ENCODE measurements around the gene RINT1. TPM values are rescaled to one million over a fixed set of nuclear protein-coding genes. Genes with fewer than 3 reads are reported as not detected.
"Not testable (repeated sequence)": the region's sequence is repeated elsewhere in the genome, so short reads cannot be mapped to it uniquely, and the experiment has no call there.

The RINT1 gene
- total RNA-seq, 3 donors from 2014 or later: 31.3 to 34.1 (median 31.5) TPM

DNA sequence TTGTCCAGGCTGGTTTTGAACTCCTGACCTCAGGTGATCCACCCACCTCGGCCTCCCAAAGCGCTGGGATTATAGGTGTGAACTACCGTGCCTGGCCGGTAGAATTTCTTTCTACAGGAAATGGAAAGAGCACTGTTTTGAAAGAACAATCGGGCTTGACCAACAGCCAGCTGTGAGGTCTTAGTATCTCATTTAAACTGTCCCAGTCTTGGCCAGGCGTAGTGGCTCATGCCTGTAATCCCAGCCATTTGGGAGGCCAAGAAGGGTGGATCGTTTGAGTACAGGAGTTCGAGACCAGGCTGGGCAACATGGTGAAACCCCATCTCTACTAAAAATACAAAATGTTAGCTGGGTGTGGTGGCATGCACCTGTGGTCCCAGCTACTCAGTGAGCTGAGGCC is 67.1 kb downstream of the RINT1 start:
- not testable (repeated sequence) for H3K36me3 Mint-ChIP-seq (ENCODE audit: insufficient read depth); H3K9me3 Mint-ChIP-seq

DNA sequence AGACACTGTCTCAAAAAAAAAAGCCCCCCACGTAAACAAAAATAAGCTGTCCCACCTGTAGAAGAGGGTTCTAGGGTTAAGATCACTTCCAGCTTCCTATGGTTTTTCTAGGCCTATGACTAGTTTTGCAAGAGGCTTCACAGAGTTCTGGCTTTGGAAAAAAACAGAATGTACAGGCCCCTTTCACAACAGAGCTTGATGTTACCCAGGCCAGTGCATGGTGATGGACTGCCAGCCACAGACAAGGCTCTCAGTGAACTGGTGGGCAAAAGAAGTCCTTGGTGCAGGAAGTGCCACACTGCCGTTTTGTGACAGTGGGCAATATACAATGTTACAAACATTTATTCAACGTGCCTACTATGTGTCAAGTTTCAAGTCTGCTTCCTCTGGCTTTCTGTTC is 67.5 kb downstream of the RINT1 start:
- DNase-seq (no peak), ATAC-seq (no peak)
- Mint-ChIP-seq H3K4me3 (no peak overlapping the region), H3K36me3 (ENCODE audit: insufficient read depth) (no peaks in the 10 kb centered on the region), H3K27me3 (ENCODE audit: low read depth) (peaks cover 4% of the 10 kb centered on the region), H3K9me3 (no peaks in the 10 kb centered on the region), H3K4me1 (ENCODE audit: low read depth) (no peaks in the 10 kb centered on the region)

More for the DNA sequence above, 67.1 kb downstream of the RINT1 start:
- not testable (repeated sequence) for DNase-seq; ATAC-seq; H3K4me1 Mint-ChIP-seq (ENCODE audit: low read depth); H3K27me3 Mint-ChIP-seq (ENCODE audit: low read depth); H3K4me3 Mint-ChIP-seq

DNA sequence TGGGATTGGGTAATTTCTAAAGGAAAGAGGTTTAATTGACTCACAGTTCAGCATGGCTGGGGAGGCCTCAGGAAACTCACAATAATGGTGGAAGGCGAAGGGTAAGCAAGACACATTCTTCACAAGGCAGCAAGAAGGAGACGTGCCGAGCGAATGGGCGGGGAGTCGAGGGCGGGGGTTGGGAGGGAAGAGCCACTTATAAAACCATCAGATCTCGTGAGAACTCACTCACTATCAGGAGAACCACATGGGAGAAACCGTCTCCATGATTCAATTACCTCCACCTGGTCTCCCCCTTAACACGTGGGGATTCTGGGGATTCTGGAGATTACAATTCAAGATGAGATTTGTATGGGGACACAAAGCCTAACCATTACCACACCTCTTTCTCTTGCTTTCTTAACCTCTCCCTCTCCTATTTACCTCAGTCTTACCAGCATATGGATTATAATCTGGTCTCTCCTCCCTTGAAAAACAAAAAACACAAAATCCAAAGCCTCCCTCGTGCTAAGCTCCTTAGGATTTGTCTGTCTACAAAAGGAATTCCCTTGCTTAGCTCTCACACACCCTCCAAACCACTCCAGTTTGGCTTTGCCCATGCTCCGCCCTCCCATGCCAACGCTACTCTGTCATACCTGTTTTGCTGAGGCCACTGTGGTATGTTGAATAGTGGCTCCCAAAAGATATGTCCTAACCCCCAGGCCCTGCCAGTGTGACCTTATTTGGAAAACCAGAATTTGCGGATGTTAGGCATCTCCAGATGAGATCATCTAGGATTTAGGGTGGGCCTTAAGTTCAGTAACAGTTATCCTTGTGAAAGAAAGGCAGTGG is 68.9 kb downstream of the RINT1 start:
- Mint-ChIP-seq H3K9me3 (no peaks in the 10 kb centered on the region), H3K4me3 (no peak overlapping the region), H3K36me3 (ENCODE audit: insufficient read depth) (no peaks in the 10 kb centered on the region), H3K27me3 (ENCODE audit: low read depth) (peaks cover 4% of the 10 kb centered on the region), H3K4me1 (ENCODE audit: low read depth) (no peaks in the 10 kb centered on the region)
- DNase-seq (no peak), ATAC-seq (no peak)

DNA sequence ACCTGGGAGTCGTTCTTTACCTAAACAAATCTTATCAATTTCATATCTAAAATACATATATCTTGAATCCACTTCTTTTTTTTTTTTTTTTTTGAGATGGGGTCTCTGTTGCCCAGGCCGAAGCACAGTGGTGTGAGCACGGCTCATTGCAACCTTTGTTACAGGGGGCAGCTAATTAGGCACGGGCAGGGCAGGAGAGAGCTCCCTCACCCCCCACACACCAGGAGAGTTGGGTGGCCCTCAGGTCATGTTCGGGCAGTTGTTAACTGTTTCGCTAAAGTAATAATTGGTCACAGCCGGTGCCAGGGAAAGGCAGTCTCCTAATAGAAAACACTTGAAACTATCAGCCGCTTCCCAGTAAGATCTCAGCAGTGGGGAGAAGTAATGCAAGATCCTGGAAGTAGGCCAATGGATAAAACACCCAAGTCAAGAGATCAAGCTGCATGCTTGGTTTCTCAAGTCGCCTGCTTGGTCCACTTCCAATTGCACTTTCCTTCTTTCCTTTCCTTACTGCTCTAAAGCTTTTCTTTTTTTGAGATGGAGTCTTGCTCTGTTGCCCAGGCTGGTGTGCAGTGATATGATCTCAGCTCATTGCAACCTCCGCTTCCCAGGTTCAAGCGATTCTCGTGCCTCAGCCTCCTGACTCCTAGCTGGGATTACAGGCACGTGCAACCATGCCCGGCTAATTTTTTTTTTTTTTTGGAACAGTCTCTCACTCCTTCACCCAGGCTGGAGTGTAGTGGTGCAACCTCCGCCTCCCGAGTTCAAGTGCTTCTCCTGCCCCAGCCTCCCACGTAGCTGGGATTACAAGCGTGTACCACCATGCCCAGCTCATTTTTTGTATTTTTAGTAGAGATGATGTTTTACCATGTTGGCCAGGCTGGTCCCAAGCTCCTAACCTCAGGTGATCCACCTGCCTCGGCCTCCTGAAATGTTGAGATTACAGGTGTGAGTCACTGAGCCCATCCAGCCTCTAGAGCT is 70.6 kb downstream of the RINT1 start:
- no peak for ATAC-seq
- no peak overlapping the region for H3K4me3 Mint-ChIP-seq
- DNase-seq: no peak
- H3K9me3 Mint-ChIP-seq: no peaks in the 10 kb centered on the region
- no peaks in the 10 kb centered on the region for H3K4me1 Mint-ChIP-seq (ENCODE audit: low read depth)
- H3K36me3 Mint-ChIP-seq (ENCODE audit: insufficient read depth): peaks cover 5% of the 10 kb centered on the region
- H3K27me3 Mint-ChIP-seq (ENCODE audit: low read depth): peaks cover 4% of the 10 kb centered on the region

DNA sequence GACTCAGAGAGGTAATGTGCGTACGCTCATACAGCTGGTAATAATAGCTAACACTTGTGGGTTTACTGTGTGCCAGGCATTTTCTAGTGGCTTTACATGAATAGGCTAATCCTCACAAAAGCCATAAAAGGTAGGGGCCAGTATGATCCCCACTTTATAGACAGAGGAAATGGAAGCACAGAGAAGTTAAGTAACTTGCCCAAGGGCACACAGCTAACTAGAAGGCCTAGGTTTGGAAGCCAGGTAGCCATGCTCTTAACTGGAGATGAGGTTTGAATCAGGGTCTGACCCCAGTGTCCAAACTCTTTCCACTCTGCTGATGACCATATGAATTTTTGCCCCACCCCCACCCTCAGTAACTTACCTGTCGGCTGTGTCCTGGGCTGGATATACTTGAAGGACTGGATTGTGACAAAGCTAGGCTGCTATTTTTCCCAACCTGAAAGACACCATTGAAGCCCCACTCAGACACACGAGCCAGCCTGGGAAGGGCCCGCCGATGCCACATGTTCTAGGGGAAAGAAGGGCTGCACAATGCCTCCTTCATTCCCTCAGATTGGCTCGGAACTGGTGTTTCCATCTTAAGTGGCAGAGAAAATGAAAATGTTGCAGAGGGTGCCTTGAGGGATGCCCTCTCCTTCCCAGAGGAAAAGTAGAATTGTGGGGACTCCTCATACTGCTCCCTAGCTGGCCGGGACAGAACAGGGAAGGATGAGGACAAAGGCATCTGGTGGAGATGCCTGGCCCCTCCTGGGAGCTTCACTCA is 78.3 kb downstream of the RINT1 start:
- no peak overlapping the region for H3K4me3 Mint-ChIP-seq
- no peak for ATAC-seq

DNA sequence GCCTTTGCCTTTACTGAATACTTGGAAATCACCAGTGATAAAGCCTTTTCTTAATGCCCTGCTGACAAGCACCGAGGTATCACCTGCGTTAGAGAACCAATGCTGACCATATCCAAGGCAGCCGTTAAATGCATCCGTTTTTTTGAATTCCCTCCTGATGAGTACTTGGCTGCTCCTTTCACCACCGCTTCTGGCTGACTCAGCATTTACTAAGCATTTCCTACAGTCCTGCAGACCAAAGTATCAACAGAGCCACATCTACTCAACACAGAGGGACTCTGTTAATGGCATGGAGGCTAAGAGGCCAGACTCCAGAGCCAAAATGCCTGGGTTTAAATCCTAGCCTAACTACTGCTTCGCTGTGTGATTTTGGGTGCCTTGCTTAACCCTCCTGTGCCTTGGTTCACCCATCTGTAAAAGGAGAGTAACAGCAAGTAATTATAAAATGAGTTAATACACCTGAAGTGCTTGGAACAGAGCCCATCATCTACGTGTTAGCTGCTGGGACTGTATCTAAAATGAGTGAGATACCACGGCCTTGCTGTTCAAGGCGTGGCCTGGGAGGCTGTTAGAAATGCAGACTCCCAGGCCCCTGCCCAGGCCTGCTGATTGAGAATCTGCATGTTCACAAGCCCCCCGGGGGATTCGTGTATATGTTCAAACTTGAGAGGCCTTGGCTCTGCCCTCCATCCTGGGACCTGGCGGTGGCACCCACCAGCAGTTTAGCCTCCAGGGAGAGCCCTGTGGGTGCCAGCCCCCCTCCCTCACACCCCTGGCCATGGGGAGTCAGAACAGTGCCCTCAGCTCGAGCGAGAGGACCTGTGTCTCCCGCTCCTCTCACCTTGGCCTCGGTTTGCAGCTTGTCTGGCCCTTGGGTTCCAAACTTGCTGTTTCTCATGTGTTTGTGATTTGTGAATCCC is 80.1 kb downstream of the RINT1 start:
- H3K9me3 Mint-ChIP-seq: no peaks in the 10 kb centered on the region
- ATAC-seq (no peak), DNase-seq (no peak)
- no peaks in the 10 kb centered on the region for H3K27me3 Mint-ChIP-seq (ENCODE audit: low read depth)
- no peak overlapping the region for H3K4me3 Mint-ChIP-seq
- no peaks in the 10 kb centered on the region for H3K4me1 Mint-ChIP-seq (ENCODE audit: low read depth)
- H3K36me3 Mint-ChIP-seq (ENCODE audit: insufficient read depth): peaks cover 19% of the 10 kb centered on the region

More for the DNA sequence above, 78.3 kb downstream of the RINT1 start:
- Mint-ChIP-seq H3K36me3 (ENCODE audit: insufficient read depth) (peaks cover 22% of the 10 kb centered on the region), H3K27me3 (ENCODE audit: low read depth) (no peaks in the 10 kb centered on the region), H3K9me3 (no peaks in the 10 kb centered on the region), H3K4me1 (ENCODE audit: low read depth) (no peaks in the 10 kb centered on the region)
- DNase-seq: no peak

DNA sequence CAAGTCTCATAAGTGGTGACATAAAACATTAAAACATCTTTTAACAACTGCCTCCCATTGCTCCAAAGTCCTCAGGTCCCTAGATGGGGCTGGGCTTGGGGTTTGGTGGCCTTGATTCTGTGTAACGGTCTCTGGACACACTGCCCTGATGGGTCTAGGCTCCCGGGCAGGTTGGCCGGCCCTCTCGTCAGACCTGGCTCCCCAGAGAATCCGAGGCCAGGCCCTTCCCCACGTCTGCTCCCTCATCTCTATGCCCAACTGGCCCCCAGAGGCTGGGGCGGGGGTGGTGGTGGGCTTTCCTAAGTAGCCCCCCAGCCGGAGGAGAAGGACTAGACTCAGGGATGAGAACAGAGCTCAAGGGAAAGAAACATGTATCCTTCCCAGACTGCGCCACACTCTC is 80.8 kb downstream of the RINT1 start:
- Mint-ChIP-seq H3K4me3 (no peak overlapping the region), H3K27me3 (ENCODE audit: low read depth) (no peaks in the 10 kb centered on the region), H3K9me3 (no peaks in the 10 kb centered on the region), H3K36me3 (ENCODE audit: insufficient read depth) (peaks cover 19% of the 10 kb centered on the region), H3K4me1 (ENCODE audit: low read depth) (no peaks in the 10 kb centered on the region)
- DNase-seq (no peak), ATAC-seq (no peak)

DNA sequence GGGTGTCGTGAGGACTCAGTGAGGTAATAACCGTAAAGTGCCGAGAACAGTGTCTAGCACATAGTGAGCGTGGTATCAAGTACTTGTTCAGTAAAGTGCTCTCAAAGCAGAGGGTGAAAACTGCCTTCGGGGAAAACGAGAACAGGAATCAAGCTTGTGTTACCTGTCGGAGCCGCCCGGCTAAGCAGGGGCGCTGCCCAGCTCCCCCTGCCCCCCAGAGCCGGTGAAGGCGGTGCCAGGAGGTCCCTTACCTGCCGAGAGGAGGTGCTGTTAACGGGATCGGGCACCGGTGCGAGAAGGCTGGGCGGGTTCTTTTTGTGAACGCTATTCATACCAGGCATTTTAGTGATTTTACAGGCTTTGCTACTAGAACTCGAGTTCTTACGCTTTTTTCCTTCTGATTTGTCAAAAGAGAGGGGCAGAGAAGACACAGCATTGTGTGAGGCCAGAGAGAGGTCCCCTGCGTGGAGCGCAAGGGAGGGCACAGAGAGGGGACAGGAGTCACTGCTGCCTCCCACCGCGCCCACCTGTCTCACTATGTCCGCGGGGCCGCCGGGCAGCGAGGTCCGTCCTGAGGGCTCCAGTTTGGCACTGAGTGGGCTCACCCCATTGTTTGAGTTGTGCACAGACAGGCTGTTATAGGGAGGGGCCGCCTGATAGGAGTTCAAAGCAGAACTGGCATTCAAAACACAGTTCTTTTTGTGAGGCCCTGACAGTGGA is 81.8 kb downstream of the RINT1 start:
- ATAC-seq (no peak), DNase-seq (no peak)
- no peak overlapping the region for H3K4me3 Mint-ChIP-seq
- H3K27me3 Mint-ChIP-seq (ENCODE audit: low read depth): no peaks in the 10 kb centered on the region
- no peaks in the 10 kb centered on the region for H3K9me3 Mint-ChIP-seq
- H3K4me1 Mint-ChIP-seq (ENCODE audit: low read depth): no peaks in the 10 kb centered on the region
- H3K36me3 Mint-ChIP-seq (ENCODE audit: insufficient read depth): peaks cover 19% of the 10 kb centered on the region

DNA sequence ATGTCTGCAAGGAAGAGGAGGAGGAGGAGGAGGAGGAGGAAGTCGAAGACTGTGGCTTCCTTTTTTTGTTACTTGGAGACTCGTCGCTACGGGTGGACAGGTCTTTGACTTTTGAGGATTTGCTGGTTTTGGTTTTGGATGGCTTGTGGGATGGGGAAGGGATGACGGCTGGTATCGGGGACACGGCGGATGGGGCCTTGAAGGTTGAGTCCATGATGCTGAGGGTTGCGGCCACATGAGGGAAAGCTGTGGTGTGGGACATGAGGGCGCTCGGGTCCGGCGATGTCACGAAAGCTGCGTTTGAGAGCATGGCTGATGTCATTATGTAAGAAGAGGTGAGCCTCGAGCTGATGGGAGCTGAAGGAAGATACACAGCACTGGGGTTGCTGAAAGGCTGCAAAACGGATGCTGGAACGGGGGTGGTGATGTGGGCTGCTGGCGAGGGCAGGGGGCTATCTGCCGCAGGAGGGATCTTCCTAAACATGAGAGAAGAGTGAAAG is 82.4 kb downstream of the RINT1 start:
- H3K36me3 Mint-ChIP-seq (ENCODE audit: insufficient read depth): peaks cover 17% of the 10 kb centered on the region
- no peaks in the 10 kb centered on the region for H3K27me3 Mint-ChIP-seq (ENCODE audit: low read depth)
- no peaks in the 10 kb centered on the region for H3K4me1 Mint-ChIP-seq (ENCODE audit: low read depth)
- ATAC-seq: no peak
- H3K4me3 Mint-ChIP-seq: no peak overlapping the region
- H3K9me3 Mint-ChIP-seq: no peaks in the 10 kb centered on the region
- no peak for DNase-seq

Other genes with a start within 250 kb of the RINT1 start
- 10 to 100 TPM; 29.6 to 32.2 (median 30.0) TPM for gene SRPK2, start 143.3 kb upstream of the RINT1 start, total RNA-seq
- gene PUS7, start 9.9 kb upstream of the RINT1 start, total RNA-seq: 10 to 100 TPM; 34.4 to 53.9 (median 41.4) TPM
- gene EFCAB10, start 49.3 kb downstream of the RINT1 start, total RNA-seq: not detected